ENCODE data around the gene NRL.

- TF ChIP-seq POLR2A (IDR thresholded peaks at IDR 0.05) (peak; percentile 51), POLR2AphosphoS5 (IDR thresholded peaks at IDR 0.05) (peak; percentile 71), CTCF (IDR thresholded peaks at IDR 0.05) (no peak)
These were observed 31.8 kb upstream of the NRL start, which contains the start of gene PSME2 for GRCh38 chr14:24146453-24146977.
